ENCODE data around the gene LAMP2.
A peak's percentile ranks its signal among the peaks of the same experiment; 100 is the strongest.
"Not testable (repeated sequence)": the region's sequence is repeated elsewhere in the genome, so short reads cannot be mapped to it uniquely, and the experiment has no call there.

Gene LAMP2

DNA sequence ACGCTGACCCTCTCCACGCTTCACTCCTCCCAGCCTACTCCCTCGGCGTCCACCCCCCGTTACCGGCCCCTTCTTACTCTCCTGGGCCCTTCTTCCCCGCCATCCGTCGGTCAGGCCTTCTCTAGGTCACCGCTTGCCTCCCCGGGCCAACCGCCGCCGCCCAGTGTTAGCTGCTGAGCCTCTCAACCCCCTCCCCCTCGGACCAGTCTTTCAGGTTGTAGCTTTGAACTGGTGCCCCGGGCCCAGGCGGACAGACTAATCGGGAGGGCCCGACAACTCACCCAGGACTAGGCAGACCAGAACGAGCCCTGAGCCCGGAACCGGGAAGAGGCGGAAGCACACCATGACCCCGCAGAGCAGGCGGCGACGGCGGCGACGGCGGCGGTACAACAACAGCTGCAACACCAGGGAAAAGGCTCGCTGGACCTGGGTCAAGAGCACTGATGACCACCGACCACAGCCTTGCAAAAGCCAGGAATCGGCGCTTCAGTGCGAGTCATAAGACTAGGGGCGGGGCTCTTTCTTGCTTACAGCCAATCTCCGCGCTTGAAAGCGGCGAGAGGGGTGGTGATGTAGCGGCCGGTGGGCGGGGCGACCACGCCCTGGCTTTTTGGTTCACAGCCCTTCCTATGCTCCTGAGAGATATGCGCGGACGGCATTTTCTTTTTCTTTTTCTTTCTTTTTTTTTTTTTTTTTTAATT is at the start of gene LAMP2:
Gene LAMP2, minus strand, starts transcription at position 472 of the 701 bp plus-strand sequence. Its CDS starts 127 bp downstream, at position 345.
- peak; percentile 74 for DNase-seq (ENCODE audit: low read depth)

DNA sequence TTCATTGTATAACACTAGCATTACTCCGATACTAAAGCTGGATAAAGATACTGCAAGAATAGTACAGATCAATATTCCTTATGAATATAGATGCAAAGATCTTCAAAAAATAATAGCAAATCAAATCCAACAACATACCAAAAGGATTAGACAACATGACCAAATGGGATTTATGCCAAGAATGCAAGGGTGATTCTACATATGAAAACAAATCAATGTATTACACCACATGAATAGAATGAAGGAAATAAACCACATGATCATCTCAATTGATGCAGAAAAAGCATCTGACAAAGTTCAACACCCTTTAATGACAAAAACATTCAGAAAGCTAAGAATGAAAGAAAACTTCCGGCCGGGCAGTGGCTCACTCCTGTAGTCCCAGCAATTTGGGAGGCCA is 48.8 kb upstream of the LAMP2 start:
- DNase-seq (ENCODE audit: low read depth) = no peak

DNA sequence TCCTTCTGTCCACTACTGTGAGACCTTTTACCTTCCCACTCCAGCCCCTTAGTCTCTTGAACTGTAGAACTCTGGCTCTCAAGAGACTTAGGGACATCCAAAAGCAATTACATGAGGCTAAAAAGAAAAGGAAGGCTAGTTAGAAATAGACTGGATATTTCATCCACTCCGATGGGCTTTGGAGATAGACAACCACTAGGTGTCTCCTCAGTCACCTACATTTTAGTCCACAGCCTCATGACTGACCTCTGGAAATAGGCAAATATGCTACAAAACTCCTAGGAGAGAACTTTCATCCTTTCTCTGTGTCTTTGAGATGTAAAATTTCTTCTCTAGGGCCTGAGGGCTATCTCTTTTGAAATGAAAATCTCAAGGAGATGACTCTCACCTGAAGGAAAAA is 45.1 kb upstream of the LAMP2 start:
- DNase-seq (ENCODE audit: low read depth) = no peak

DNA sequence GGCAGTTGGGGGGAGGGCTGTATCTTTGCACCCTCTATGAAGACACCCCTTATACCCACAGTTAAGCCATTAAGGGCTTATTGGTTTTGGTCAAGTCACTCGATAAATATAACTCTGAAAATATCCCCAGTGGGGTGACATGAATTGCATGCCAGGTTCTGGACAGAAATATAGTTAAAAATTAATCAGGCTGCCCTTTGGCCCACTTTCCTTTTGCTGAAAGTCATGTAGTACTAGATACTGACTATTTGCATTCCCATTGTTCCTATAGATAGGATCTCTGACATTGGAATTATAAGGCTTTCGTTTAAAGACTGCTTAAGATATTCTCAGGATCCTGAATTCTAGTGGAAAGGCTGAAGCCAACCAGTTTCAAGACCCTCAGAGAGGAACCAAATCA is 43.5 kb upstream of the LAMP2 start:
- DNase-seq (ENCODE audit: low read depth) = no peak

DNA sequence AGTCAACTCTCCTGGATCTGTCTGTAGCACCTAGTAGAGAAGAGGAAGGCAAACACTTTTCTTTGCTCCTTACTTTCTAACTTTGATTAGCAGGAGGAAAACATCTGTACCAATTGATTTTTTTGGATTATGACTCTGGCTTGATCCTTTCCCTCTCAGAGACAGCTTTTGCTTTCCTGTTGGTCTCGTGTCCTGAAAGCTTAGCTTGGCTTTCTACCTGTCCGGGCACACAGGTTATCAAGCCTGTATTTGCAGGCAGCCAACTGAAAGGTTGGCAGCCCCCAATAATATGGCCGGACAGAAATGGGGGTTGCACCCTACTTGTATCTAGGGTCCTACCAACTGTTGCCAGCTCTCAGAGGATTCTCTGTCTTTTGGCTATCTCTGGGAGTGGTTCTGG is 43.1 kb upstream of the LAMP2 start:
- no peak for DNase-seq (ENCODE audit: low read depth)

DNA sequence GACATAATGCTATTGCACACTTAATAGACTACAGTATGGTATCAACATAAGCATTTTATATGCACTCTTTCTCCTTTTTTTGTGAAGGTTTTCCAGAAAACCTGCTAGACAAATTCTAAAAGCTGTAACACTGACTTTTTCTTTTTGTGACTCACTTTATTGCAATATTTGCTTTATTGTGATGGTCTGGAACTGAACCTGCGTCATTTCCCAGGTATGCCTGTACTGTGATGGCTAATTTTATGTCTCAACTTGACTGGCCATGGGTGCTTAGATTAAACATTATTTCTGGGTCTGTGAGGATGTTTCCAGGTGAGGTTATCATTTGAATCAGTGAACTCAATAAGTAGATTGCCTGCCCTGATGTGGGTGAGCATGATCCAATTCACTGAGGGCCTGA is 35.5 kb upstream of the LAMP2 start:
- no peak for DNase-seq (ENCODE audit: low read depth)

DNA sequence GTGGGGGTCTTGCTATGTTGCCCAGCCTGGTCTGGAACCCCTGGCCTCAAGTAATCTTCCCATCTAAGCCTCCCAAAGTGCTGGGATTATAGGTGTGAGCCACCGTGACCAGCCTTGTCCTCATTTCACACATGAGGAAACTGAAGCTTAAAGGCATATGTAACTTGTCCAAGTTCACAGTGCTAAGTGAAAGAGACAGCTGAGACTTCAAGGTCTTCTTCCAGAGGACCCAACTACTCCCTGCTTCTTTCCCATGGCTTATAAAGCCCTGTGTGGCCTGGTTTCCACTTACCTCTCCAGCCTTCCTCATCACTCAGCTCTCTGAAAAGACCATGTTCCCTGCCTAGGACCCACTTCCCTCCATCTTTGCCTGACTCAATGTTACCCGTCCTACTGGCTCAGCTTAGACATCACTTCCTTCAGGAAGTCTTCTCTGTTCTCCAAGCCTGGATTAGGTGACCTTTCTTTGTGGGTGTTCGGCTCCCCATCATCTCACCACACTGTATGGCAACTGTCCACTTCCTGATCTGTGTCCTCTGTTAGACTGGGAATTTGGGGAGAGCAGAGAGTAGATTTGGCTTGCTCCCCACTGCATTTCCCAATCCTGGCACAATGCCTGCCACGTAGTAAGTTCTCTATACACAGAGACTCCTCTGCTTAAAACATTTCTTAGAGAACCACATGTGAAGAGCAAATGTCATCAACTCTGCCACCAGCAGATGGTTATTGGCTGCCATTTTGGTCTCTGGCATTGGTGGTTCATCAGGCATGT is 30.4 kb upstream of the LAMP2 start:
- no peak for DNase-seq (ENCODE audit: low read depth)

DNA sequence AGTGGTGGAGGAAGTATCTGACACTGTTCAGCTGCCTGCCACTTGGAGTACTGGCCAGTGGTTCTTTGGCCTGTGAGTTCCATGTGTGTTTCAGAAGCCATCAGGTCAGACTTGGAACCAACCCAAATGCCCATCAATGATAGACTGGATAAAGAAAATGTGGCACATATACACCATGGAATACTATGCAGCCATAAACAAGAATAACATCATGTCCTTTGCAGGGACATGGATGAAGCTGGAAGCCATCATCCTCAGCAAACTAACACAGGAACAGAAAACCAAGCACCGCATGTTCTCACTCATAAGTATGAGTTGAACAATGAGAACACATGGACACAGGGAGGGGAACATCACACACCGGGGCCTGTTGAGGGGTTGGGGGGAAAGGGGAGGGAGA is 21.0 kb upstream of the LAMP2 start:
- DNase-seq (ENCODE audit: low read depth) = not testable (repeated sequence)

DNA sequence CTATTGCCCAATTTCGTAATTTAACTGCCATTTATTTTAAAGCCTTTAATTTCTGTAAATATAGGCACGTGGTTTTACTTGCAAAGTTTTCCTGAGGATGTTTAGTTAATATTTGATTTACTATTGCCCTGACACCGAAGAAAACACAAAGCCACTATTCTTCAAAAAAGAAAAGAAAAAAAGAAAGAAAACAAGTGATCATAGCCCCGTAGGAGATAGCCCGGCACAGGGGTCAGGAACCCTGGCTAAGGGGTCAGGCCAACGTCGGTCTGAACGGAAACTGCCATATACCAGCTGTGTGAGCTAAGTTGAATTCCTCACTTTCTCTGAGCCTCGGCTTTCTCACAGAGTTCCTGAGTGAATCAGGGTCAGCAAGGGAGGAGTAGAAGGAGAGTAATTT is 17.7 kb upstream of the LAMP2 start:
- no peak for DNase-seq (ENCODE audit: low read depth)

DNA sequence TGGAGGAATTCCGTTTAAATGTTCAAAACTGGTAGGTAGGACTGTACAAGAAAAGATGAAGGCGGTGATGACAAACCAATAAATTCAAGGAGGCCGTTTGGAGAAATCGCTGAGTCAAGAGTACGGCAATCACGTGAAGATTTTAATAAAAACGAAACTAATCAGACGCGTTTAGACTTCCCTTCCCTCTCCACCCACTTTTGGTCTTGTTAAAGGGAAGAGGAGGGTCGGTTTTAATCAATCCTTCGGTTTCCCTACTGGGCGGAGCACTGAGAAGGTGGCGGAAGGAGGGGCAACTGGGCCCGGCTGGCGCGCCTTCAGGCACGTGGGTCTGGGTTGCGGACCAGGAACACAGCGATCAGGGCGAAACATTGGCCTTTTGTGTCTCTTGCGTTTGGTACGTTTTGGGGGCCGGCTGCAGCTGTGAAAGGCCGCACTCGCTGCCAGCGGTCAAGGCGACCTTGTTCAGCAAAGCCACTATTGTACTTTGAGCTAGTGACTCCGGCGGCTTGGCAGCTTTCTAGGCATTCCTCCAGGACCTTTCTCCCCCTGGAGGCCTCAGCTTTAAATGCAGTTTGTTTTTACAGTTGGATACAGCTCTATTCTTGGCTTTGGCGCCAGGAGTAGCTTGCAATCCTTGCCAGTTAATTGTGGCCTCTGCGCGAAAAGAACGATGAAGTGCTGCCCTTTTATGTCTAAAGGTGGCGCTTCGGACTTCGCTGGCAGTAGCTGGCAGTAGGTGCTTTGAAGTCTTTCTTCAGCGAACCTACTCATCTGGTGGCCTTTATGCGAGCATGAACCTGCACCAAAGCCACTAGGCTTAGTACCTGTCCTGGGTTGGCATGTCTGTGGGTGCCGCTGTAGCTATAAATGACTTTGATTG is 16.8 kb upstream of the LAMP2 start:
- DNase-seq (ENCODE audit: low read depth) = peak; percentile 33

DNA sequence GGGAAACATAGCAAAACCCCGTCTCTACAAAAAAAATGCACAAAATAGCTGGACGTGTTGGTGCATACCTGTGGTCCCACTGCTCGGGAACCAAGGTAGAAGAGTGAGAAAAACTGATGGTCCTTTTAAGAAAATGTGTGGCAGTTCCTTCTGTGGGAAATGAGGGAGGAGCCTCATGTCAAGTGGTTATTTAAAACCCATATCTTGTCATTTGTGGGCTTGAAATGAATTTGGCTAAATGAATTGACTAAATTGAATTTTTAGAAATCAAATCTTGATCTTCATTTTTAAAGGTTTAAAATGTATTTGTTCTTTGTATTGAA is 16.2 kb upstream of the LAMP2 start:
- DNase-seq (ENCODE audit: low read depth) = no peak

DNA sequence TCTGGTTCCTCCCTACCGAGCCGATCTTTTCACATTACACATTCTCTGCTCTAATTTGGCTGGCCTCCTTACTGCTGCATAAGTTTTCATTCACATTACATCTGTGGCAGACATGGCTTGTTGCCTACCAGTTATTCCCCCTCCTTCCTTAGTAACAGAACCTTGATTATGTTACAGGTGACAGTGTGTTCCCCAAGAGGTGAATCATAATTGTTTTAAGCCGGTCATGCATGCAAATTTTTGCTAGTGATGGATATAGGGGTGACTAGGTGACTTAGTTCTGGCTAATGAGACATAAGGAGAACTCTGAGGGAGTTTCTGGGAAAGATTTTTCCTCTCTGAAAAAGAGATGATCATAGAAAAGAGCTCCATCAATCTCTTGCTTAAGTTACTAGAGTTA is 8.4 kb upstream of the LAMP2 start:
- DNase-seq (ENCODE audit: low read depth) = no peak

DNA sequence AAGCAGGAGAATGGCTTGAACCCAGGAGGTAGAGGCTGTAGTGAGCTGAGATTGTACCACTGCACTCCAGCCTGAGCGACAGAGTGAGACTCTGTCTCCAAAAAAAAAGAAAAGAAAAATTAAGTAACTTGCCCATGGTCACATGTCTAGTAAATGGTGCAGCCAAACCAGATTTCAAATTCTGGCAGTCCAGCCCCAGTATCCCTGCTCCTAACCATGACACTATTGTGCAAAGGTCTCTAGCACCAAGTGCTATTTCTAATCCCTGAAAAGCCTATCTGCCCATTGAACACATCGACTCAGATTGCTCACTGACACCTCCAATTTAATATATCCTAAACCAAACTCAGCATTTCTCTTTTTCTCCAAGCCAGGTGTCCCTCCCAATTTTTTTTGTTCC is 7.6 kb upstream of the LAMP2 start:
- no peak for DNase-seq (ENCODE audit: low read depth)

DNA sequence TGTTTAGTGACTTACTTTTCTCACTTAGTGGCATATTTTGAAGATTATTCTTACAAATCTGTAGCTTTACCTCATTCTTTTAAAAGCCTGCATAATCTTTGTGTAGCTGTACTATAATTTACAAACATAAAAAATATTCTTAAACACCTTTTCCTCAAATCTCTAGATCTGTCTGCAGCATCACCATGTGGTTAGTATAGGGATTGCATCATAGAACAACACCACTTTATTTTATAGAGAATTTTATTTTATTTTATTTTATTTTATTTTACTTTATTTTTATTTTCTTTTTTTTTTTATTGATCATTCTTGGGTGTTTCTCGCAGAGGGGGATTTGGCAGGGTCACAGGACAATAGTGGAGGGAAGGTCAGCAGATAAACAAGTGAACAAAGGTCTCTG is 6.4 kb upstream of the LAMP2 start:
- DNase-seq (ENCODE audit: low read depth) = not testable (repeated sequence)

DNA sequence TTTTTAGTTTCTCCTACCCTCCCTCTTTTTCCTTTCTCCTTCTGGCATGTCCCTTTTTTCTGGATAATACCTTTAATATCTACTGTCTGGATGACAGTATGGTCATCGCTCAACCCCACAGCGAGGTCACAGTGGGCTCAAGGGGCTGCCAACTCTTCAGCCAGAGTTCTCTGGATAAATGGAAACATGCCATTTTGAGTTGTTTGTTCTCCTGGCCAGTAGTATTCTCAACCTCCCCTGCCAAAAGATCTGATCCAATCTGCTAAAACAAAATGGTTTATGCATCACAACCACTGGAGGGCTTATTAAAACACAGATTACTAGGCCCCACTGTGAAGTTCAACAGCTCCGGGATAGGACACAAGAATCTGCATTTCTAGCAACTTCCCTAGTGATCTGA is 5.0 kb upstream of the LAMP2 start:
- DNase-seq (ENCODE audit: low read depth) = no peak

DNA sequence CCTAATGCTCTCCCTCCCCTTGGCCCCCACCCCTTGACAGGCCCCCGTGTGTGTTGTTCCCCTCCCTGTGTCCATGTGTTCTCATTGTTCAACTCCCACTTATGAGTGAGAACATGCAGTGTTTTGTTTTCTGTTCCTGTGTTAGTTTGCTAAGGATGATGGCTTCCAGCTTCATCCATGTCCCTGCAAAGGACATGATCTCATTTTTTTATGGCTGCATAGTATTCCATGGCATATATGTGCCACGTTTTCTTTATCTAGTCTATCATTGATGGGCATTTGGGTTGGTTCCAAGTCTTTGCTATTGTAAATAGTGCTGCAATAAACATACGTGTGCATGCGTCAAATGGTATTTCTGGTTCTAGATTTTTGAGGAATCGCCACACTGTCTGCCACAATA is 561 bp upstream of the LAMP2 start:
- DNase-seq (ENCODE audit: low read depth) = not testable (repeated sequence)

DNA sequence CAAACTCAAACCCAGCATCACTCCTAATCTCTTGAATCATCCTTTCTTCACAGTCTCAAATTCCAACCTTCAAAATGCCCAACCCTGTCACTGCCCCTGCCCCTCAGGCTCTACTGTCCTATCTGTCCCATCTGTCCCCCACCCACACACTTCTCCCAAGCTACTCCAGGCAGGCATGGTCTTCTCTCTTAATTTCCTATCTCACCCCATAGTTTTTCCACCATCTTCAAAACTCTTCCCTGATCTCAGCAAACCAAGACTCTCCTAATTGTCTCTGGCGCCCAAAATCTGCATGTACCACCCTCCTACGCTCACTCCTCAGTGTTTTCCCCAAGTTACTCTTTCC is 644 bp downstream of the LAMP2 start:
- DNase-seq (ENCODE audit: low read depth) = no peak

DNA sequence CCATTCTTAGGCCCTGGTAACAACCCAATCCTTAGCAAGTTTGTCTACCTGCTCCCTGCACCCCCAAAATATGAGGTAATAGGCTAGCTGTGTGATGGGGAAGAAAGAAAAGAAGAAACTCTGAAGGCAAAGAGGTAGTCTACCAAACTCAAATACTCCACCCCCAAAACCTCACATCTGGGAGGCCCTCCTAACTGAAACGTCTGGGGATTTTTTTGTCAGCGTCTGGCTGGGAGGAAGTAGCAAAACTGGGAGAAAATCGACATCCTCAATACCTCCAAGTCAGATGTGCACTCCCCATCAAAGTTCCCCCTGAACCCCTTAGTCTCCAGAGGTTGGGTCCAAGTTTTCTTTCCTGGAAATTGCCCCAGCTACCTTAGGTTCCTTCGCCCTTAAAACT is 1.0 kb downstream of the LAMP2 start:
- DNase-seq (ENCODE audit: low read depth) = no peak

DNA sequence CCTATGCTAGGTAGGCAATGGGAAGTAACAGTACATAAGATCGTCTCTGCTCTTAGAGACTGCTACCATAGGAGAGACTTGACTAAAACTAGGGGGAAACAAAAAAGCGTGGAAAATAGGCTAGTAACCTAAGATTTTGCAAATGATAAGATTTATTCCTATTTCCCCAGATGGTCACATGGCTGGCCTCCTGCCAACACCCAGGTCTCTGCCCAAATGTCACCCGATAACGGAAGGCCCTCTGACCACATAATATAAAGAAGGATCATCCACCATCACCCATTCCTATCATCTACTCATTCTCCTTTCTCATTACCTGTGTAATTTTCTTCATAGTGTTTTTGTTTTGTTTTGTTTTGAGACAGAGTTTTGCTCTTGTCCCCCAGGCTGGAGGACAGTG is 4.7 kb downstream of the LAMP2 start:
- DNase-seq (ENCODE audit: low read depth) = no peak

DNA sequence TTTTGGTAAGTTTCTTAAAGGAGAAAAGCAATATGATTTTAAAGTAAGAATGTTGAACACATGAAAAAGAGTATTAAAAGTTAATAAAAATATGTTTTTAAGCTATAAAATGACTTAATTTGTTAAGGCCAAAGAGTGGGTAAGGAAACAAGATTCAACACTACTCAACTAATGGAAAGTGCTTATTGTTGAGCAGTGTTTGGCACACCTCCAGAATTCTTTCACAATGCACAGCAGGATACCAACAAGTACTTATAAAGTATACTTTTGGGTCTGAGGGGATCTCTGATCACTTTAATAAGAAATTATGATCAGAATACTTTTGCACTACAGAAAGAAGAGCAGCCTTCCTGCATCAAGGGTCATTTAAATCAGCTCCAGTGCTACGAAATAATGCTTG is 5.9 kb downstream of the LAMP2 start:
- DNase-seq (ENCODE audit: low read depth) = no peak

DNA sequence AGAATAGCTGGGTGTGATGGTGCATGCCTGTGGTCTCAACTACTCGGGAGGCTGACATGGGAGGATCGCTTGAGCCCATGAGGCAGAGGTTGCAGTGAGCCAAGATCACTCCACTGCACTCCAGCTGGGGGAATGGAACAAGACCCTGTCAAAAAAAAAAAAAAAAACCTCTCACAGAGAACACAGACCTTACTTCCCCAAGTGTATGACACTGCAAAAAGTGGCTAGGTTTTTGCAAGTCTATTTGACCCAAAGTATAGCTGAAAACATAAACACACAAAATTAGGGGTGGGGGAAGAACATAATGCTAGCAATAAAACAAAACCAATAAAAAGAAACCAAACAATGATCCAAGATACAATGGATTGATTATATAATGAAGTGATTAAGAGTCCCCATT is 6.7 kb downstream of the LAMP2 start:
- DNase-seq (ENCODE audit: low read depth) = no peak

DNA sequence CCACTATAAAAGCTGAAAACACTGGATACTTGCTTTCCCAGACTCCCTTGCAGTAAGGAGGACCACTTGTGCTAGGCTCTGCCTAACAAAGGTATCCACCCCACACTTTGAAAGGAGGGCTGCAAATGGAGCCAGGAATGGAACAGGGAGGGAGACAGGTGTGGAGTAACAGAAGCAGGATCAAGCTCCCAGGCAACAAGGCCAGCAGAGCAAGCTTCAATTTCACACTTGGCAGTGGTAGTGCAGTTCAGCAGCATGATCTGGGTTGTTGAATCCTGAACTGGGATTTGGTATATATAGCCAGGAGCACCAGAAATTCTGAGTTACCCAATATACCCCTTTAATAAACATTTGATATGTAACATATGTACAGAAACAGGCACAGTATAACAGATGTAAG is 9.8 kb downstream of the LAMP2 start:
- DNase-seq (ENCODE audit: low read depth) = no peak

DNA sequence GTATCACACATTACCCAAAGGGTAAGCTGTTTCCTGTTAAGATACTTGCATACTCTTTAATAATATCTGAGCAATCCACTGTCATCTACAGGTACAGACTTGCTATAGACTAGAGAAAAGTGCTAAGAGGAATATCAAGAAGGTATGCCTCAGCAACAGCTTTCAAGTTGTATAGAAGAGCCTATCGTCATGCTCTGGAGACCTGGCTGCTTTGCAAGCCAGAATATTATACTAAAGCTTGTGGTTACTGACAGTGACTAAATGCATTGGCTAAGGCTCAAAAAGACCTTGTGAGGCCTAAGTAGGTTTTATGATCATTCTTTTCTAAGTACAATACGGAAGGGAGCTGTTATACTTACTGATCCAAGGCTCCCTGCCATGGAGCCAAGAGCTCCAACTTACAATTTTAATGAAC is 11.3 kb downstream of the LAMP2 start:
- DNase-seq (ENCODE audit: low read depth) = no peak

All from activated T-cell treated with anti-CD3 and anti-CD28 coated beads for 48 hours (primary cell).